DOHH2 (cell line): Measurements from ENCODE around the gene IRAK1BP1.
"Not testable (repeated sequence)": the region's sequence is repeated elsewhere in the genome, so short reads cannot be mapped to it uniquely, and the experiment has no call there.

Source experiments
- H3F3A ChIP-seq: fragments of 200-600 bp; sonication (generic), shearing (Covaris generic); 2 replicates; pipeline ENCODE4 v1.6.0; 2016; ENCODE audit warnings: antibody characterized with exemption, mild to moderate bottlenecking; ENCODE audit not compliant: control insufficient read depth, insufficient read depth
- H3K27ac ChIP-seq: fragments of 200-600 bp; sonication (generic); 2 replicates; pipeline ENCODE4 v1.5.1; 2014; ENCODE audit warnings: low read depth, mild to moderate bottlenecking, low read length, moderate library complexity
- H3K27me3 ChIP-seq: fragments of 200-600 bp; sonication (generic); 2 replicates; pipeline ENCODE4 v1.6.1; 2014; ENCODE audit warnings: mild to moderate bottlenecking, low read length, mixed read lengths; ENCODE audit not compliant: control insufficient read depth
- H3K36me3 ChIP-seq: fragments of 200-600 bp; sonication (generic); 2 replicates; pipeline ENCODE4 v1.6.1; 2014; ENCODE audit warnings: mild to moderate bottlenecking, low read length, moderate library complexity, mixed read lengths; ENCODE audit not compliant: control insufficient read depth
- H3K4me1 ChIP-seq: fragments of 200-600 bp; sonication (generic); 2 replicates; pipeline ENCODE4 v1.6.1; 2014; ENCODE audit warnings: mild to moderate bottlenecking, low read length, mixed read lengths; ENCODE audit not compliant: control insufficient read depth
- H3K4me2 ChIP-seq: fragments of 200-600 bp; sonication (generic); 2 replicates; pipeline ENCODE4 v1.6.0; 2014; ENCODE audit warnings: mild to moderate bottlenecking, low read length, moderate library complexity
- H3K4me3 ChIP-seq: fragments of 200-600 bp; sonication (generic); 2 replicates; pipeline ENCODE4 v1.5.1; 2014; ENCODE audit warnings: mild to moderate bottlenecking, low read length, mixed read lengths
- H3K79me2 ChIP-seq: fragments of 200-600 bp; sonication (generic); 2 replicates; pipeline ENCODE4 v1.6.1; 2014; ENCODE audit warnings: mild to moderate bottlenecking, low read length, mixed read lengths; ENCODE audit not compliant: control insufficient read depth
- H3K9me2 ChIP-seq: fragments of 200-600 bp; sonication (generic); replicated peaks from 2 replicates; pipeline ENCODE4 v1.6.1; 2014; ENCODE audit warnings: mild to moderate bottlenecking, low read length, mixed read lengths; ENCODE audit not compliant: control insufficient read depth
- H3K9me3 ChIP-seq: fragments of 200-600 bp; sonication (generic); 2 replicates; pipeline ENCODE4 v1.6.1; 2014; ENCODE audit warnings: antibody characterized with exemption, low read length, mixed read lengths; ENCODE audit not compliant: control insufficient read depth, insufficient read depth
- H4K20me1 ChIP-seq: fragments of 200-600 bp; sonication (generic); 2 replicates; pipeline ENCODE4 v1.6.0; 2014; ENCODE audit warnings: low read depth, mild to moderate bottlenecking, antibody characterized with exemption, low read length, moderate library complexity; ENCODE audit not compliant: control insufficient read depth, insufficient read depth
- CTCF ChIP-seq: fragments of 200-600 bp; sonication (generic); IDR thresholded peaks from one replicate; pipeline ENCODE4 v1.5.1; 2014; ENCODE audit warnings: antibody characterized with exemption, mild to moderate bottlenecking, low read depth, low read length; ENCODE audit not compliant: poor library complexity, severe bottlenecking
- EZH2phosphoT487 ChIP-seq: fragments of 200-600 bp; sonication (generic); IDR thresholded peaks from 2 replicates; pipeline ENCODE4 v1.6.1; 2017; ENCODE audit warnings: borderline replicate concordance, mild to moderate bottlenecking, antibody characterized with exemption, low read length, moderate library complexity, mixed read lengths

Gene IRAK1BP1

GRCh38 chr6:78875505-78875904 is 8.2 kb downstream of the IRAK1BP1 start:
- H3K4me2 ChIP-seq, result no peak overlapping the region
- H3K9me3 ChIP-seq, result no peaks in the 10 kb centered on the region
- no peaks in the 10 kb centered on the region for H4K20me1 ChIP-seq
- no peak overlapping the region for H3K4me3 ChIP-seq
- H3F3A ChIP-seq, result no peaks in the 10 kb centered on the region
- H3K79me2 ChIP-seq, result no peaks in the 10 kb centered on the region
- TF ChIP-seq CTCF (no peak), EZH2phosphoT487 (no peak)
- no peaks in the 10 kb centered on the region for H3K9me2 ChIP-seq
- no peaks in the 10 kb centered on the region for H3K4me1 ChIP-seq
- H3K27ac ChIP-seq, result no peak overlapping the region
- H3K36me3 ChIP-seq, result peaks cover 17% of the 10 kb centered on the region
- H3K27me3 ChIP-seq, result no peaks in the 10 kb centered on the region

- H3K27ac ChIP-seq, result no peak overlapping the region
- no peaks in the 10 kb centered on the region for H3K4me1 ChIP-seq
- H3F3A ChIP-seq, result no peaks in the 10 kb centered on the region
- H3K9me3 ChIP-seq, result no peaks in the 10 kb centered on the region
- 0 out of 2 replicates have a peak, but pooled peaks cover 6% of the 10 kb centered on the region for H3K36me3 ChIP-seq
- H3K79me2 ChIP-seq, result no peaks in the 10 kb centered on the region
- H3K4me2 ChIP-seq, result no peak overlapping the region
- H3K9me2 ChIP-seq, result no peaks in the 10 kb centered on the region
- TF ChIP-seq CTCF (no peak), EZH2phosphoT487 (no peak)
- H3K27me3 ChIP-seq, result no peaks in the 10 kb centered on the region
- no peaks in the 10 kb centered on the region for H4K20me1 ChIP-seq
- H3K4me3 ChIP-seq, result no peak overlapping the region
Measured at GRCh38 chr6:78883651-78884050, 16.3 kb downstream of the IRAK1BP1 start.

- not testable (repeated sequence) for H3K27me3 ChIP-seq, H3K36me3 ChIP-seq, H3K79me2 ChIP-seq, H3F3A ChIP-seq, H3K9me2 ChIP-seq, H3K4me2 ChIP-seq, H4K20me1 ChIP-seq, H3K4me3 ChIP-seq, H3K9me3 ChIP-seq, H3K27ac ChIP-seq, H3K4me1 ChIP-seq
Measured at GRCh38 chr6:78889901-78890300, 22.6 kb downstream of the IRAK1BP1 start.

- Histone ChIP-seq H4K20me1 (no peaks in the 10 kb centered on the region), H3K36me3 (peaks cover 4% of the 10 kb centered on the region; the same call in 1 of the 2 replicates), H3K4me2 (no peak overlapping the region), H3K79me2 (no peaks in the 10 kb centered on the region), H3K9me3 (no peaks in the 10 kb centered on the region), H3K27ac (no peak overlapping the region), H3K4me1 (no peaks in the 10 kb centered on the region), H3K27me3 (no peaks in the 10 kb centered on the region), H3K9me2 (no peaks in the 10 kb centered on the region), H3F3A (no peaks in the 10 kb centered on the region), H3K4me3 (no peak overlapping the region)
- TF ChIP-seq CTCF (no peak), EZH2phosphoT487 (no peak)
Measured at GRCh38 chr6:78896227-78896626, 28.9 kb downstream of the IRAK1BP1 start.
